ENCODE measurements around the gene TBCD.

TBCD gene

GRCh38 chr17:82927661-82928601 lies 176.1 kb downstream of the TBCD start:
- DNase-seq = no peak

- DNase-seq = no peak
Observed at GRCh38 chr17:82929011-82929622, 177.3 kb downstream of the TBCD start.

GRCh38 chr17:82929676-82930042 lies 177.8 kb downstream of the TBCD start:
- no peak for DNase-seq

GRCh38 chr17:82930043-82930923 lies 178.4 kb downstream of the TBCD start:
- DNase-seq = no peak

GRCh38 chr17:82930924-82931698 lies 179.2 kb downstream of the TBCD start:
- no peak for DNase-seq

DNA sequence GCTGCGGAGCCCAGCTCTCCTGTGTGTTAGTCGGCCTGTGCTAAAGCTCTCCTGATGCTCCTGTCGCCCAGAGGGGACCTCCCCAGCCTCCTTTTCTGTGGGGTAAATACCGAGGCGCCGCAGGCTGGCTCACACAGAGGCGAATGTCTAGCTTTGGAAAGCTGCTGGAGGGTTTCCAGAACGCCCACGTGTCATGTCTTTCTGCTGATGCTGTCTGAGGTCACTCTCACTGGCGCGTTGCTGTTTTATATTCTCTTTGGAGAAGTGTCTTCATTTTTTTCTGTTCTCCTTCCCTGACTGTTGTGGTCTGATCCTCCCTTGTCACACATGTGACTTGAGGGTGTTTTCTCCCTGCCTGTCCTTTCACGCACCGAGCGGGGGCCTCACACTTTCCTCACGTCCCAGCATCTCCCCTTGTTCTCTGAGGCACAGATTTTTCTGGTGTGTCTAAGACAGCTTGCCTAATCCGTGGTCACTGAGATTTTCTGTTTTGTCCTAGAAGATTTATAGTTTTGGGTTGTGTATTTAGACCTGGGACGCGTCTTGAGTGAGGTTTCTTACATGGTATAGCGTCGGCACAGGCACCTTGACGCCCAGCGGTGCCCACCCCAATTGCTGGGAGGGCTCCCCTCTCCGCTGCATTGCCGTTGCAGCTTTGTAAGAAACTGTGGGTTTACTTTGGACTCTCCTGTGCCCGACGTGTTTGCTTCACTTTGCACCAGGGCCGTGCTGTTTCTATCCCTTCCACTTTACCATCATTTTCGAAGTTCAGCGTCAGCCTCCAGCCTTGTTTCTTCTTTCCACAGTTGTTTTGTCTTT lies 180.0 kb downstream of the TBCD start:
- DNase-seq = no peak

DNA sequence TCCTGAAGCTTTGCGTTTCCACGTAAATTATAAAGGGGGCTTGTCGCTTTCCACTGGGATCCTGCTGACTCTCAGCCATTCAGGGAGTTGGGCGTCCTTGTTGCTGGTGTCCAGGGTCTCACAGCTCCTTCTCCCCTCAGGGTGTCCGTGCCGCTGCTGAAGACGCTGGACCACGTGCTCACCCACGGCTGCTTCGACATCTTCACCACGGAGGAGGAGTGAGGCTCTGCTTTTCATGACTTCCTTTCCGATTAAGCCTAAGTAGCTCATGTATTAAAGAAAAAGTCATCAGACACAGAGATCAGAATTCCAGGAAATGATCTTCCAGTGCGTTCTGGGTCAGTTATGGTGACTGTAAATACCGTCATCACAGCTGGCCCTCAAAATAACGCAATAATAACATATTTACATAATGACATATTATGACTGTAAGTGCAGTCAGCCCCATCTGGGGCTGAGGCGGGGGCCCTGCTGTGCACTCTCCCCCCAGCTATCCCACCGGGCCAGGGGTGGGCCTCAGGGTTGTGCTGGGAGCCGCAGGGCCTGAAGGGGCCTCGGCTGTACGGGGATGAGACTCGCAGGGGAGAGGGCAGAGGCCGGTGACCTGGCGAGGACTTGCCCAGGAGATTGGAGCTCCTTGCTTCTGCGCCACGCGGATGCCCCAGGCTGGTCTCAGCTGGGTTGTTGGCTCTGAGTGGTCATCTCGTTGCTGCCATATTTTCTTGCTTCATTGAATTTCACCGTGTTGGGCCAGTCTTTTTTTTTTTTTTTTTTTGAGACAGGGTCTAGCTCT lies 180.8 kb downstream of the TBCD start:
- no peak for DNase-seq

DNA sequence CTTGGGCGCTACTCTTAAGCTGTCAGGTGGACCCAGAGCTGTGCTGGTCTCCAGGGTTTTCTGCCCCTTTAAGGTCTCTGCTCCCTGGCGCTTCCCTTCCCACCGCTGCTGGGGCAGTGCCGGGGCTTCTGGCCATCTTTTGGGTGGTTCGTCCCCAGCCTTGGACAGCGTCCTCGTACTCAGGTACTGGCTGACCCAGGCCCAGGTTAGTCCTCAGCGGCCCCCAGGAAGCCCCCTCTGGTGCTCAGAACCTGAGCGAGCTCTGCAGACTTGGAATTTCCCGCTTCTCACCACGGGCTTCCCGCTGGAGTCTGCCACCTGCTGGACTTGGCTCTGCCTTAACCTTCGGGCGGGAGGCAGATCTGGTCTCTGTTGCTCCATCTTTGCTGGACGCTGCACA lies 182.0 kb downstream of the TBCD start:
- no peak for DNase-seq

GRCh38 chr17:82935966-82936767 lies 184.3 kb downstream of the TBCD start:
- no peak for DNase-seq

DNA sequence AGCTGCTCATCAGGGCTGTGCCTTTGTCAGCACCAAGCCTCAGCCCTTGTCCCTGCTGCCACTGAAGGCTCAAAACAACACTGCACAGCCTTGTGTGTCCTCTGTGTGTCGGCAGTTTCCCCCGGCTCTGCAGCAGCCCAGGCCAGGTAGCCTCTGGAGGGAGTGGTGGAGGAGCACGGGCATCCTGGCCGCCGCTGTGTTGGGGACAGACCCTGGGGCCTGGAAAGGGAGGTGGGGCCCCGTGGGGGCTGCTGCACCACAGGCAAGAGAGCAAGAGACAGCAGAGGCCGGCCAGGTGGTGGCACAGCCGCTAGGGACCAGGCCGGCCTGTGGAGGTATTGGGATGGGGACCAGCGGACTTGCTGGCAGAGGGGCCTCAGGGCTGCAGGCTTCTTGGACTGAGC lies 184.9 kb downstream of the TBCD start:
- DNase-seq = no peak

DNA sequence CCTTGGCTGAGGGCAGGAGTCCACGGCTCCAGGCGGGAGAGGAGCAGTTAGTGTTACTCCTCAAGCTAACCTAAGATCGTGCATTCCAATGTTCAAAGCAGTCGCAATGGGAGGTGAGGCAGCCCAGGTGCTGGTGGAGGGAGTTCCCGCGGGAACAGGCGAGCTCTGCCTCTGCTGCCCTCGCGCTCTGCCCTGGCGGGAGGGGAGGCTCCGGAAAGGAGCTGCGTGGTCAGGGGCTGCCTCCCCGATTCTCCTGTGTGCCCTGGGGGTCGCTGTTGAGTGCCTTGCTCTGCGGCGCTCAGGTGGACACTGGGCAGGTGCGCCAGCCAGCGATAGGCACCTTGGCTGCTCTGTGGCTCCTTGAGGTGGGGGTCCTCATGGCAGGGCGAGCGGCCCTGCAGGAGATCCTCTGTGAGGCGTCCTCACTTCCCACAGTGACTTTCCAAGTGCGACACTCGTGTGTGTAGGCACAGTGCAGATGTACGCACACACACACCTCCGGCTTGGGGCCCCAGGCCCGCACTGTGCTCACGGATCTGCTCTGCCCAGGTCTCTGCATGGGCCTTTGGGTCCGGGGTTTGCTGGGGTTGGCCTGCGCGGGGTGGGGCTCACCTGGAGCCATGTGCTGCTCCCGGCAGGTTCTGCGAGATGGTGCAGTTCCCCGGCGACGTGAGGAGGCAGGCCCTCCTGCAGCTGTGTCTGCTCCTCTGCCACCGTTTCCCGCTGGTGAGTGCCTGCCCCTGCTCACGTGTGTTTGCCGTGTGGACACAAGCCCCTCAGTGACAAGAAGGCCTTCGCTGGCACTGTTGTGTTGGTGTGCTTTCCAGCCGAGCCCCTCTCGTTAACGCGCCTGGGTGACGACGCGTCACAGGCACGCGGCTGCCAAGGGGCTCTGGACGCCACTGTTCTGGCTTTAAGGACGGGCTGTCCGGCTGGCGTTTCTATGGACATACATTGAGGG lies 185.8 kb downstream of the TBCD start:
- no peak for DNase-seq

DNA sequence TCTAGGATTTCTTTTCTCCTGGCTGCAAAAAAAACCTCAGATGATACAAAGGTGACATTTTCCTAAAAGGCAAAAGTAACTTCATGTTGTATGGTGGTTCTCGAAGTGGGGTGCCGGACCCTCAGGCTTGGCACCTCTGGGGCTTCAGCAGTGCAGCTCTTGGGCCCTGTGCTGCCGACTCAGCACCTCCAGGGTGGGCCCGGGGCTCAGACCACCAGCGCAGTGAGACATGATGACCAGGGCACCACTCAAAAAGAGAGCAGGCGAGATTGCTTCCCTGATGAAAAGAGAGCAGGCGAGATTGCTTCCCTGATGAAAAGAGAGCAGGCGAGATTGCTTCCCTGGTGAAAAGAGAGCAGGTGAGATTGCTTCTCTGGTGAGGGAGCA lies 186.6 kb downstream of the TBCD start:
- DNase-seq = no peak

GRCh38 chr17:82938873-82939620 lies 187.2 kb downstream of the TBCD start:
- DNase-seq = no peak

- DNase-seq = no peak
Observed at GRCh38 chr17:82939621-82940135, 187.8 kb downstream of the TBCD start.

DNA sequence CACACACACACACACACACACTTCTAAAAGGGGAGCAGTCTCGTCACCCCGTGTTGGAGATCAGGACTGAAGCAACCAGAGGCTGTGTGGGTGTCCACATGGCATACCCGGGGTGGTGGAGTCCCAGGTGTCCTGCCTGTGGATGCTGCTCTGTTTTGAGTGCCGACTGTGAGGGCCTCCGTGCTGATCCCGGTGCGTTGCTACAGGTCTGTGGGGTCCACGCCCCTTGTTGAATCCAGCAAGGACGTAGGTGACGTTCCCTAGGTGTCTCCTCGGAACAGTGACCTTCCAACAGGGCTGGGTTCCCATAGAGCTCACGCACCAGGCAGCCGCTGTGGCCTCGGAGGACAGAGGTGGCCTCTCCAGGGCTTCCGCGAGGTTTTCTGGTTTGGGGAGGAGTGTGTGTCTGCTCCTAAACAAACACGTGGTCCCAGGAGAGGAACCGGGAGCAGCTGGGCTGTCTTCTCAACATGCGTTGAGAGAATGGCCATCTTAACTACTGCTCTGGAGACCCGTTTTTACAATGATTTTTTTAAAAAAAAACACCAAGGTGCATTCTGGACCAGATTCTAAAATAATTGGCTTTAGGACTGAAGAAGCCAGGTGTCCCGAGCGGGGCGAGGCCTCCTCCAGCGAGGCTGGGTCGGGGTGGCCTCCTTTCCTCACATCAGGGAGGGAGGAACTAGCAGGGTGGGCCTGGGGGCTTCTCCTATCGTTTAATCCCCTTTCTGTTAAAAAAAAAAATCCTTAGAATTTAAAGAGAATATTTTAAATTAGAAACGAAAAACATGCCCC lies 188.6 kb downstream of the TBCD start:
- no peak for DNase-seq

DNA sequence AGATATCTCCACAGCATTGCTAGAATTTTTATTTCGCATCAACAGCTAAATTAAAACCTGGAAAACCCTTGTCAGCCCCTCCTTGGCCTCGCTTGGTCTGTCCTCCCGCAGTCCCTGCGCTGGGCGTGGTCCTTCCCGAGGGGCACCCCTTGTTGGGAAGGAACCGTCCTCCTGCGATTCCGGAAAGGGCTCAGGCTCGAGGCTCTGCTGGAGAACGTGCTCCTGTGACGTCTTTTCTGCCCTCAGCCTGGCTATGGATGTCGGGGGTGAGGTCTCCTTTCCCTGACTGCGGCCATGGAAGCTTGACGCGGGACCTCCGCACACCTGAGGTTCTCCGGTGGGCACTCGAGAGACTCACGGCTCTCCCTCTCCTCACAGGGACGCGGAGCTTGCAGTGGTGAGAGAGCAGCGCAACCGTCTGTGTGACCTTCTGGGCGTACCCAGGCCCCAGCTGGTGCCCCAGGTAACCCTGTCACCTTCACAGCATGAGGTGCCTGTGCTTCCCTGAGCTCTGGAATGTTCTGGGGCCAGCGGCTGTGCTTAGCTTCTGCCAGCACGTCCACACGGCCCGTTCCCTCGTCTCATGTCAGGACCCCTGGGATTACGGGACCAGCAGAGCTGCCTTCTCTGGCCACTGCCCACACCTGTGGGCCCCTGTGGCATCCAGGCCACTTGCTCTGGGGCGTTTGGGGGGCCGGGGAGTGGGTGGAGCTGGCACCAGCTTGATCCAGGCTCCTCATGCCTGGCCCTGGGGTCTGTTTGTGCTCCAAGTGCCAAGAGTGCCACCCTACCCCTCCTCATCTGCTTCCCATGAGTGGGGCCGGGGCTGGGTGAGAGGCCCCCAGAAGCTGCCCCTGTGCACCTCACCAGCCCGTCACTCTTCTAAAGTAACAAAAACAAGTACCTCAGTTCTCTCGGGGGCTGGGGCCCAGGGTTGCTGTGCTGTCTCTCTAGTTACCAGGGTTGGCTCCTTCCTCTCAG lies 189.4 kb downstream of the TBCD start:
- DNase-seq = no peak

Measured in CD4-positive, alpha-beta T cell treated with Interleukin-12 subunit alpha and Interleukin-12 subunit beta, for 1 hour (primary cell).